Smooth muscle cell (in vitro differentiated cells): ENCODE data around the gene PRR11. TPM values are rescaled to one million over a fixed set of nuclear protein-coding genes. Genes with fewer than 3 reads are reported as not detected.

Source experiments
- DNase-seq: peaks from one replicate; lab custom pipeline; 2025; ENCODE audit not compliant: unreplicated experiment; lab: John Stamatoyannopoulos, UW
- H2AFZ ChIP-seq: fragments of 200-600 bp; sonication (generic); 2 replicates; pipeline ENCODE4 v1.6.0; 2016; ENCODE audit warnings: antibody characterized with exemption, low read depth, mild to moderate bottlenecking
- H3F3A ChIP-seq: fragments of 200-600 bp; sonication (generic); 2 replicates; pipeline ENCODE4 v1.6.0; 2017; ENCODE audit warnings: antibody characterized with exemption, low read depth
- H3K27ac ChIP-seq: fragments of 200-600 bp; sonication (generic); 2 replicates; pipeline ENCODE4 v1.5.1; 2016; ENCODE audit warnings: low read depth, mild to moderate bottlenecking
- H3K27me3 ChIP-seq: fragments of 200-600 bp; sonication (generic); 2 replicates; pipeline ENCODE4 v1.6.1; 2016; ENCODE audit warnings: low read depth, mild to moderate bottlenecking
- H3K36me3 ChIP-seq: fragments of 200-600 bp; sonication (generic); 2 replicates; pipeline ENCODE4 v1.5.1; 2016; ENCODE audit warnings: low read depth
- H3K4me1 ChIP-seq: fragments of 200-600 bp; sonication (generic); 2 replicates; pipeline ENCODE4 v1.5.1; 2016; ENCODE audit warnings: low read depth
- H3K4me2 ChIP-seq: fragments of 200-600 bp; sonication (generic); 2 replicates; pipeline ENCODE4 v1.6.0; 2016; ENCODE audit warnings: mild to moderate bottlenecking
- H3K4me3 ChIP-seq: fragments of 200-600 bp; sonication (generic); 2 replicates; pipeline ENCODE4 v1.5.1; 2016; ENCODE audit warnings: mild to moderate bottlenecking
- H3K79me2 ChIP-seq: fragments of 200-600 bp; sonication (generic); 2 replicates; pipeline ENCODE4 v1.6.0; 2016; ENCODE audit warnings: low read depth, mild to moderate bottlenecking
- H3K9ac ChIP-seq: fragments of 200-600 bp; sonication (generic); 2 replicates; pipeline ENCODE4 v1.6.0; 2016; ENCODE audit warnings: low read depth
- H3K9me3 ChIP-seq: fragments of 200-600 bp; sonication (generic); replicated peaks from 2 replicates; pipeline ENCODE4 v1.5.1; 2016; ENCODE audit warnings: low read depth
- H4K20me1 ChIP-seq: fragments of 200-600 bp; sonication (generic); 2 replicates; pipeline ENCODE4 v1.6.0; 2016; ENCODE audit warnings: low read depth
- CTCF ChIP-seq: fragments of 200-600 bp; sonication (generic); IDR thresholded peaks from 2 replicates; pipeline ENCODE4 v1.5.1; 2017; ENCODE audit warnings: borderline replicate concordance, mild to moderate bottlenecking, antibody characterized with exemption; ENCODE audit not compliant: insufficient read depth, poor library complexity, severe bottlenecking
- WGBS: methylation state at CpG from one replicate; pipeline ENCODE4 v1.1.7; 2016; ENCODE audit warnings: low lambda C conversion rate; 5-methylcytosine and 5-hydroxymethylcytosine counted together
- polyA plus RNA-seq: library from polyadenylated mRNA; unstranded; fragments of >200 nt; fragmentation: Nextera tagmentation; extraction: Ambion mirVana; gene quantifications from 2 replicates; pipeline ENCODE4 v1.2.1, GENCODE V29; 2016
- total RNA-seq: library from RNA; depleted of rRNA; stranded (reverse); fragments of >200 nt; gene quantifications from 2 replicates; pipeline ENCODE4 v1.2.3, GENCODE V29; 2014

The PRR11 gene
- total and polyA plus RNA-seq, 2 experiments from 2014 or later: 4.2 to 7.9 TPM

GRCh38 chr17:59190806-59191205 is 35.3 kb downstream of the PRR11 start:
- H3K27me3 ChIP-seq: no peaks in the 10 kb centered on the region
- H3K9me3 ChIP-seq: no peaks in the 10 kb centered on the region
- no peaks in the 10 kb centered on the region for H3K36me3 ChIP-seq
- 92% methylated on average over 2 of the region's 2 CpGs for WGBS
- peak overlapping the region; percentile 72 for H2AFZ ChIP-seq
- no peak overlapping the region for H3K27ac ChIP-seq
- no peak for DNase-seq
- no peaks in the 10 kb centered on the region for H4K20me1 ChIP-seq
- no peaks in the 10 kb centered on the region for H3K79me2 ChIP-seq
- TF ChIP-seq CTCF: no peak
- H3K4me2 ChIP-seq: no peak overlapping the region
- no peaks in the 10 kb centered on the region for H3F3A ChIP-seq
- H3K4me3 ChIP-seq: no peak overlapping the region
- H3K9ac ChIP-seq: no peak overlapping the region
- H3K4me1 ChIP-seq: no peaks in the 10 kb centered on the region

DNA sequence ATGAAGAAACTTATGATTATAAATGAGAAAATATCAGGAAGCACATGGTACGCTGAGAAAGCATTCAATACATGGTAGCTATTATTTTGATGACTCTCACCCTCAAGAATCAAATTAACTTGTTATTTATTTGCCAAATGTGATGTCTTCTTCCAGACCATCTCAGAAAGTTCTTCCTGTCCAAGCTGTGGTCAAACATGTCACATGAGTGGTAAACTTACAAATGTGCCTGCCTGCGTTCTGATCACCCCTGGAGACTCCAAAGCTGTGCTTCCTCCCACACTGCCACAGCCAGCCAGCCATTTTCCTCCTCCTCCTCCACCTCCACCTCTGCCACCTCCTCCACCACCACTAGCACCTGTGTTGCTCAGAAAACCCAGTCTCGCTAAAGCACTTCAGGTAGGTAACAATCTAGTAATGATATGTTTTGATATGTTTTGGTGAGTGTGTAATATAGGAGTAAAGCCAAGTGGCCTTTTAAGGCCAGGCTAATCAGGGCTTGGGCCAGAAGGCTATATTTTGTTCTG is 37.9 kb downstream of the PRR11 start:
- Histone ChIP-seq H3K4me1 (no peaks in the 10 kb centered on the region), H3K27ac (no peak overlapping the region), H3K4me2 (no peak overlapping the region), H3K4me3 (no peak overlapping the region), H3K27me3 (no peaks in the 10 kb centered on the region), H3K79me2 (no peaks in the 10 kb centered on the region), H2AFZ (no peak overlapping the region), H3K9ac (no peak overlapping the region), H3F3A (no peaks in the 10 kb centered on the region), H3K9me3 (no peaks in the 10 kb centered on the region), H4K20me1 (no peaks in the 10 kb centered on the region), H3K36me3 (no peaks in the 10 kb centered on the region)
- no peak for DNase-seq
- no peak for TF ChIP-seq CTCF
- 100% methylated on average over 3 of the region's 3 CpGs for whole genome bisulfite sequencing

- Histone ChIP-seq H3K9me3 (no peaks in the 10 kb centered on the region), H4K20me1 (no peaks in the 10 kb centered on the region), H3K79me2 (no peaks in the 10 kb centered on the region), H2AFZ (no peak overlapping the region), H3F3A (no peaks in the 10 kb centered on the region), H3K9ac (no peak overlapping the region), H3K4me2 (no peak overlapping the region), H3K4me1 (no peaks in the 10 kb centered on the region), H3K27me3 (no peaks in the 10 kb centered on the region), H3K27ac (no peak overlapping the region), H3K36me3 (no peaks in the 10 kb centered on the region), H3K4me3 (no peak overlapping the region)
- WGBS: 85% methylated on average over 4 of the region's 4 CpGs
- no peak for DNase-seq
- TF ChIP-seq CTCF: no peak
Measured at GRCh38 chr17:59199398-59199797, 43.9 kb downstream of the PRR11 start.

GRCh38 chr17:59202320-59202719 is 46.8 kb downstream of the PRR11 start:
- Histone ChIP-seq H2AFZ (no peak overlapping the region), H3K4me3 (no peak overlapping the region), H3K4me2 (no peak overlapping the region), H3K27ac (no peak overlapping the region), H3K9me3 (no peaks in the 10 kb centered on the region), H3F3A (no peaks in the 10 kb centered on the region), H4K20me1 (no peaks in the 10 kb centered on the region), H3K9ac (no peak overlapping the region), H3K36me3 (no peaks in the 10 kb centered on the region), H3K79me2 (no peaks in the 10 kb centered on the region), H3K4me1 (no peaks in the 10 kb centered on the region), H3K27me3 (no peaks in the 10 kb centered on the region)
- 95% methylated on average over 1 of the region's 1 CpG for WGBS
- no peak for DNase-seq
- TF ChIP-seq CTCF: no peak
